HG02870 (cell line): ENCODE results near the gene DERL3.

Source experiments
- ATAC-seq: cut with Tn5 transposase; IDR thresholded peaks from one replicate; pipeline ENCODE4 v1.9.1; 2021; ENCODE audit warnings: mild to moderate bottlenecking, moderate library complexity; ENCODE audit not compliant: unreplicated experiment

DERL3 gene

DNA sequence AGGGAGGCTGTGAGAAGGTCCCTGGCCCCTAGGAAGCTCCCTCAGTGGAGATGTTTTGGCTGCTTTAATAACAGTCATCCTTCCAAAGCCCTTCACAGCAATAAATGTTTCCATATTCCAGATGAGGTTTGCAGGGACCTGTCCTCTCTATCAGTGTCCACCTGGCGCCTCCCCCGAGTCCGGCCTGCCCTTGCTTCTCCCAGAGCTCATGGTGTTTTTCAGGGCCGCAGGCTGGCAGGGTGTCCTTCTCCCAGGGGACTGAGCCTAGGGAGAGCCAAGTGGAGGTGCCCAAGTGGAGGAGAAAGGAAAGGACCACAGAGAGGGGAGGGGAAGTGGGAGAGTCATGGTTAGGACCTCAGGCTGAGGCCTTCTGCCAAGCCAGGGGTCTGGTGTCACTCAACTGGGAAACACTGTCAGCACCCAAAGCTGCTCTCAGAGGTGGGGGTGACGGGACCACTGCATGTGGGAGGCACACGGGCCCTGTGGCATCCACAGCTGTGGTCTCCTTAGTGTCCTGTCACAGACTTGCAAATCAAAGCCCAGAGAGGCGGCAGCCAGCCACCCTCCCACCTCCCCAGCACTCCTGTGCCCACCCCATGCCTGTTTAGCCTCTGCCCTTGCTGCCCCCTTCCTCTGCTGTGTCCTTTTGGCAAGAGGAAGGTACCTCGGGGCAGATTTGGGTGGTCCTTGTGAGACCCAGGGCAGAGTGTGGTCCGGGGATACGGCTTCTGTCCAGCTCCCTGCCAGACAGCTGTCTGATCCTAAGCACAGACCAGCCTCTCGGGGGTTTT lies 6.4 kb downstream of the DERL3 start:
- no peak for ATAC-seq

DNA sequence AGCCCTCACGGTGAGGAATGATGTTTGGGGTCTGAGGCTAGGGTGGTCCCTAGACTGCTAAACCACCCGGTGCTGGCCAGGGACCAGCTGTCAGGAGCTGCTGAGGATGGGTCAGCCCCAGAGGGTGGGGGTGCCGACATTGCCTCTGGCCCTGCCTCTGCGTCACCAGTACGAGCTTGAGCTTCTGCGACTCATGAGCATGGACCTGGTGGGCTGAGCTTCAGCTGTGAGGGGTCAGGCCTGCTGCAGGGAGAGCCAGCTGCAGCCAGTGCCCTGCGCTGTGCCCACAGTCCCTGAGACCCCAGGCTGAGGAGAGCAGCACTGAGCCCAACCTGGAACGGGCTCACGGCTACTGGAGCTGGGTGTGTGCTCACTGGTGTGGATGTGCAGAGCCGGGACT lies 7.0 kb downstream of the DERL3 start:
- no peak for ATAC-seq

GRCh38 chr22:23831261-23831660 lies 7.5 kb downstream of the DERL3 start:
- no peak for ATAC-seq

GRCh38 chr22:23829845-23830372 lies 8.9 kb downstream of the DERL3 start:
- no peak for ATAC-seq

DNA sequence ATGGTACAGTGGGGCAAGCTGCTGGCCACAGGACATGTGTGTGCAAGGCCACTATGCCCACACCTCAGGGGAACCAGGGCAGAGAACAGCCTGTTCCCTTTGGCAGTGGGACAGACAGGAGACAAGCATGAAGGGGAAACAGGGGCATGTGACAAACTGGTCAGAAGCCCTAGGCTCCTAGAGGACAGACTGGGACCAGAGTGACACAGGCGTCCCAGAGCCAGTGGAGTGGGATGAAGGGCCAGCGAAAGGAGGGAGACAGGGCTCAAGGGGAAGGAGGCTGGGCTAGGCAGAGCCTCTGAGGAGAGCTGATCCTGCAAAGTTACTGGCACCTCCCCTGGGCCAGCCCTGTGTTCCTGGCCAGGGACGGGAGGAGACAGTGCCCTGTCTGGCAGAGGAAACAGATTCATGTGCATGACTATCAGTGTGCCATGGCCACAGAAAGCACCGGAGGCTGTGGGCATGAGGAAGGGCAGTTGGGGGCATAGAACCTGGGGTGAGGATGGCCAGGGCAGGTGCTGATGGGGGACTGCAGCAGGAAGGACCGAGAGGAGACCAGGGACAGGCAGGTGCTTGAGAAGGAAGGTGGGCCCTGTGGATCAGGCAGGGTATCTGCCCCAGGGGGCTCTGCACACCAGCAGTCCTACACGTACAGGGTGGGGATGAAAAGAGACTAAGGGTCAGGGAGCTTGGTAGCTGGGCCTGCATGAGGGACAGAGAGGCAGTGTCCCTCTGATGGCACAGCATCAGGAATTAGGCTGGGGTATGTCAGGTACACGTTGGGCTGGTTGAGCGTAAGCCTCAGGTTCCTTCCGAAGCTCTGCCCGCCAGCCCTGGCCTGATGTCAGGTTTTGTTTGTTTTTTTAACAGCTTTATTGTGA lies 9.8 kb downstream of the DERL3 start:
- no peak for ATAC-seq

- ATAC-seq: no peak
These were observed 11.3 kb downstream of the DERL3 start for GRCh38 chr22:23827351-23827995.

GRCh38 chr22:23826510-23827350 lies 12.1 kb downstream of the DERL3 start:
- ATAC-seq: no peak

DNA sequence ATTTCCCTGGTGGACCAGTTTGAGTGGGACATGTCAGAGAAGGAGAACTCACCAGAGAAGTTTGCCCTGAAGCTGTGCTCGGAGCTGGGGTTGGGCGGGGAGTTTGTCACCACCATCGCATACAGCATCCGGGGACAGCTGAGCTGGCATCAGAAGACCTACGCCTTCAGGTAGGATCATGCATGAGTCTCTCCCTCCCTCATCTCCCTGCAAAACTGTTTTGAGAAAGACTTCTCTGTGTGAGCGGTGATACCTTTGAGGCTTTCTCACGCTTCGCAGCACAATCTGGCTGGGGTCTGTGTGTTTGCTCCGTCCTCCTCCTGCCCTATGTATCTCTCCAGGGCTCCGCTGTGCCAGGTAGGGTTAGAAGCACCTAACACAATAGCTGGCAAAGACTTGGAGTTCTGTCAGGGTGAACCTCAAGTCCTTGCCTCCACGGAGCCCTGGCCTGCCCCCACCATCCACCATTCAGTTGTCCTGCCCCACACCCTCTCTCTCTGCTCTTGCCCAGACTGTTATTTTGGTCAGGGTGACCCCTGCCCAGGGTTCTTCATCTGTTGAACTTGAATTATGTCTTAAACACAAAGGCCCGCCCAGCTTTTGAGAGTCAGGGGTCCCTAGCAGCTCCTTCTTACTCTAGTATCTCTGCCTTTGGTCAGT lies 13.4 kb downstream of the DERL3 start:
- ATAC-seq: no peak

DNA sequence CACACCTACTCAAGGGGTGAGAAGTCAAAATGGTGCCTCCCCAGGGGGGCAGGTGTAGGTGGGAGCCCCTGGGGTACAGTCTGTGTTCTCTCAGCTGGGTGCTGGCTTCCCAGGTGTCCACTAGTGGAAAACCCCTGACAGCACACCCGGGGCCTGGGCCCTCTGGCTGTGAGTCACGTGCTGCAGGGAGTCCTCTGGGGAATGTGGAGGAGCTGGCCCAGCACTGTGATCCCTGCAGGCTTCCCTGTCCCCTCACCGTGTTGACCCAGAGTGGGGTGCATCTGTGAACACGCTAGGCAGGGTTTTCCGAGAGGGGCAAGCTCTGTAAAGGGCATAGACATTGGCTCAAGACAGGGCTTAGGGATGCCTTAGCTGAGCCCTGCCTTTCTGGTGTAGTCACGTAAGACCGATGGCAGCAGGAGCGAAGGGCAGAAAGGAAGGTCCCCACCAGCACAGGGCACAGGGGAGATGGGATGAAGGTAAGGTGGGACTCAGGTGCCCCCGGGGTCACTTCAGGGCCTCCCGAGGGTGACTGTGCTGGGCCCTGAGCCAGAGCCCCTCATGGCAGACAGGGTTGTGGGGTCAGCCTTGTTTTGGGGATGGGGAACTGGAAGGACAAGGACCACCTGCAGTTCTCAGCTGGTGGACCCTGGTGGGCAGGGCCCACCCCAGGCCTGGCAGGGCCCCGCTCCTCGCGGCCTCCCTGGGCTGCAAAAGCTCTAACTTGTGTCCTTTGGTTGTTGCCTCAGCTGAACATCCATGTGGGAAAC lies 14.1 kb downstream of the DERL3 start:
- no peak for ATAC-seq

- ATAC-seq: no peak
These were observed 15.4 kb downstream of the DERL3 start for GRCh38 chr22:23823331-23823791.

GRCh38 chr22:23822101-23822671 lies 16.6 kb downstream of the DERL3 start:
- no peak for ATAC-seq

- ATAC-seq: no peak
These were observed 18.0 kb downstream of the DERL3 start for GRCh38 chr22:23820748-23821211.

GRCh38 chr22:23818541-23818940 lies 20.3 kb downstream of the DERL3 start:
- ATAC-seq: no peak

DNA sequence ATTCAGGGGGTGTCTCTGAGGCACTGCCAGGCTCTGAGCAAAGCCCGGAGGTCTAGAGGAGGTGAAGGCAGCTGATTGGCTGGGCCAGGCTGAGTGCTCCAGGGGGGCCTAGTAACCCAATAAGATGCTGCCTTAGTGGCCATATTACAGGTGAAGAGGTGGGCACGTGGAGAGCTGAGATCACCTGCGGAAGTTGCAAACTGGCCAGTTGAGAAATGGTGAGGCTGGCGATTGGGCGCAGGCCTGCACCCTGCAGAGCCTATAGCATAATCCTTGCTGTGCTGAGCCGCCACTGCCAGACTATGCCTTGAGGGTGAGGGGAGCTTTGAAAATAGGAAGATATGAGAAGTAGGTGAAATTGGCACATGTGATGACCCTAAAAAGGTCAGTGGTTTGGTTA lies 21.7 kb downstream of the DERL3 start:
- no peak for ATAC-seq

DNA sequence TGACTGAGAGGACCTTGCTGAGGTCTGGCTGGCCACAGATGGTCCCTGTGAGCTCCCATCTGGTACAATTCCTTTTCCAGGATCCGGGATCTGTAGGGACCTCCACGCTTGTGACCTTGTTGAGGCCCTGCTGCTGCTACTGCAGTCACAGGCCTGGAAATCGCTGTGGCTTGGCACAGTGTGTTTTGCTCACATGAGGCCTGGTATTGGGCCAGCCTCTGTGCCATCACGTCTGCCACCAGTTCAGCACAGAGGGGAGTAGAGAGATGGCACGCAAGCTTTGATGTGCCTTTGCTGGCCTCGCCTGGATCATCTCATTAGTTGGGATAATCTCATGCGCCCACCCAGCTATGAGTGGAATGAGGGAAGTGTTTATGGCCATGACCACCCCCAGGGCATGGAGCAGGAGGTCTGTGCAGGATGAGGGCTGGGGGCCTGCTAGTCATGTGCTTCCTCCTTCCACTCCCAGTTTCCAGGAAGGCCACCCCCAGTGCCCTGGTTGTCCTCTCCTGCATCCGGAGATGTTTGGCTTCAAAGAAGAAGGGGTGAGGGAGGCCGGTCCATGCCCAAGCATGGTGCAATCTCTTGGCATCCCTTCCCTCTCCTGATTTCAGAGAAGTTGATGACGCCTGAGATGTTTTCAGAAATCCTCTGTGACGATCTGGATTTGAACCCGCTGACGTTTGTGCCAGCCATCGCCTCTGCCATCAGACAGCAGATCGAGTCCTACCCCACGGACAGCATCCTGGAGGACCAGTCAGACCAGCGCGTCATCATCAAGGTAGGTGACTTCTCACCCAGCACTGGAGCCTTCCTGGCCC lies 22.4 kb downstream of the DERL3 start:
- ATAC-seq: no peak

GRCh38 chr22:23815541-23816155 lies 23.2 kb downstream of the DERL3 start:
- no peak for ATAC-seq

DNA sequence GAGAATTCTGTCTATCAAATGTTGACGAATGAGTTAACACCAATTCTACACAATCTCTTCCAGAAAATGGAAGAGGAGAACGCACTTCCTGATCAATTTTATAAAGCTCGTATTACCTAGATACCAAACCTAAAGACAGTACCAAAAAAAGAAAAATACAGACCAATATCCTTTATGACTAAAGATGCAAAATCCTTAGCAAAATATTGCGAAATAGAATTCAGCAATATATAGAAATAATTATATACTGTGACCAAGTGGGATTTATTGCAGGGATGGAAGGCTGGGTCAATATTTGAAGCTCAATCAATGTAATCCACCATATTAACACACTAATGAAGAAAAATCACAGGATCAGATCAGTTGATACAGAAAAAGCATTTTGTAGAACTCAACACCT lies 26.4 kb downstream of the DERL3 start:
- no peak for ATAC-seq
